NB4 (cell line): ENCODE data around the gene ENGASE.
"Not testable (repeated sequence)": the region's sequence is repeated elsewhere in the genome, so short reads cannot be mapped to it uniquely, and the experiment has no call there.

Experiments used
- POLR2A ChIP-seq: IDR thresholded peaks from 2 replicates; pipeline ENCODE4 v1.6.1; 2011; ENCODE audit warnings: mild to moderate bottlenecking; ENCODE audit not compliant: insufficient read length; ENCODE audit errors: extremely low read depth
- TF ChIP-seq, protein P1 (sequence below): IDR thresholded peaks from one replicate; pipeline ENCODE4 v1.5.1; 2012; ENCODE audit warnings: low read depth, low read length

DNA sequence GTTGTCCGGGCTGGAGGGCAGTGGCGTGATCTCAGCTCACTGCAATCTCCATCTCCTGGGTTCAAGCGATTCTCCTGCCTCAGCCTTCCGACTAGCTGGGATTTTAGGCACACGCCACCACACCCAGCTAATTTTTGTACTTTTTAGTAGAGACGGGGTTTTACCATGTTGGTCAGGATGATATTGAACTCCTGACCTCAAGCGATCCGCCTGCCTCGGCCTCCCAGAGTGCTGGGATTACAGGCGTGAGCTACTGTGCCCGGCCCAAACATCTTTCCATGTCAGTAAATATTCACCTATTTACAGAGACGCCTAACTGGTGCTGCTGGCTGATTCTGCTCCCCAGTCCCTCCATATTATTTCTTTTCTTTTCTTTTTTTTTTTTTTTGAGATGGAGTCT, 44.0 kb upstream of the ENGASE start:
- TF ChIP-seq, protein P1, sequence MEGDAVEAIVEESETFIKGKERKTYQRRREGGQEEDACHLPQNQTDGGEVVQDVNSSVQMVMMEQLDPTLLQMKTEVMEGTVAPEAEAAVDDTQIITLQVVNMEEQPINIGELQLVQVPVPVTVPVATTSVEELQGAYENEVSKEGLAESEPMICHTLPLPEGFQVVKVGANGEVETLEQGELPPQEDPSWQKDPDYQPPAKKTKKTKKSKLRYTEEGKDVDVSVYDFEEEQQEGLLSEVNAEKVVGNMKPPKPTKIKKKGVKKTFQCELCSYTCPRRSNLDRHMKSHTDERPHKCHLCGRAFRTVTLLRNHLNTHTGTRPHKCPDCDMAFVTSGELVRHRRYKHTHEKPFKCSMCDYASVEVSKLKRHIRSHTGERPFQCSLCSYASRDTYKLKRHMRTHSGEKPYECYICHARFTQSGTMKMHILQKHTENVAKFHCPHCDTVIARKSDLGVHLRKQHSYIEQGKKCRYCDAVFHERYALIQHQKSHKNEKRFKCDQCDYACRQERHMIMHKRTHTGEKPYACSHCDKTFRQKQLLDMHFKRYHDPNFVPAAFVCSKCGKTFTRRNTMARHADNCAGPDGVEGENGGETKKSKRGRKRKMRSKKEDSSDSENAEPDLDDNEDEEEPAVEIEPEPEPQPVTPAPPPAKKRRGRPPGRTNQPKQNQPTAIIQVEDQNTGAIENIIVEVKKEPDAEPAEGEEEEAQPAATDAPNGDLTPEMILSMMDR, result not testable (repeated sequence)
- TF ChIP-seq POLR2A, result not testable (repeated sequence)
